GM21447 (cell line): ENCODE results near the gene PSMA1.
"Not testable (repeated sequence)": the region's sequence is repeated elsewhere in the genome, so short reads cannot be mapped to it uniquely, and the experiment has no call there.

Source experiments
- ATAC-seq: cut with Tn5 transposase; IDR thresholded peaks from one replicate; pipeline ENCODE4 v1.9.1; 2021; ENCODE audit not compliant: unreplicated experiment

The PSMA1 gene

DNA sequence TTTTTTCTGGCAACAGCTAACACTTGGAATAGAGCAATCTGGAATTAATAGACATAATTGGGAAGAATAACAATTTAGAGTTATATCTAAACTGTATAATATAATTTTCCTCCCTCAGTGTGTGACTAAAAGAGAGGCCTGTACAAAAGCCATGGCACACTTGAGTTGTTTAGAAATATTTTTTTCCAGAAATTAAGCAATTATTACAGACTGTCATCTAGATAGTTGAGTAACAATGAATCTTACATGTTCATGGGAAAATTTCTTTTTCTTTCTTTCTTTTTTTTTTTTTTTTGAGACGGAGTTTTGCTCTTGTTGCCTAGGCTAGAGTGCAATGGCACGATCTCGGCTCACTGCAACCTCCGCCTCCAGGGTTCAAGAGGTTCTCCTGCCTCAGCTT lies 15.0 kb upstream of the PSMA1 start:
- not testable (repeated sequence) for ATAC-seq

DNA sequence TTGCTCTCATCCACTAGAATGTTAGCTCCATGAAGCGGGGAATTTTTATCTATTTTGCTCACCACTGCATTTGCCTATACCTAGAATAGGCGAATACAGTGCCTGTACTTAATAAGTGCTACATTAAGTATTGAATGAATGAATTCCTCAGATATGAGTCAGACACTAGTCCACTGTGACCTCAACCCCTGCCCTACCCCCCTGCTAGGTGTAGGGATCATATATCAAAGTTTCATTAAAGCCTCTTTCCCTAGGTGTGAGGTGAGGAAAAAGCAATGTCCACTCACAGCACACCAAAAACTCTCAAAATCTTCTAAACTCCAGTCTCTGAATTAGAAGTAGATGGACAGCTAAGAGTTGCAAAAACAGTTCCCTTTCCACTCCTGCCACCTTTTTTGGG lies 9.8 kb upstream of the PSMA1 start:
- no peak for ATAC-seq

DNA sequence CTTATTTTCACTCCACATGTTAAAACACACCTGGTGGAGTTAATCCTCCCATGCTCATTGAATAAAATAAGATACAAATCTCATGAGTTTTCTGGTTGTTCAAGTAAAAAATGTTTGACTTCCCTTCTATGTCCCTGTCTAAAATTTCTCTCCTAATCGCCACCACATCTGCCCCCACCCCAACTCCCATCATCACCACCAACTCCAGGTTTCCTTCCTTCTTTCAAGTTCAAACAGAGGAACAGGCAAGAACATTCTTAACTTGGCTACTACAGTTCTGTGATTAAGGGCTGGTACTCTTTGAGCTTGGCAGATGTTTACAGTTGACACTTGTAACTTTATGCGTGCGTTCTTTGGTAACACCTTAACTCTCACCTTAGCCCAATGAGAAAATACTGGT lies 9.1 kb upstream of the PSMA1 start:
- ATAC-seq = no peak

DNA sequence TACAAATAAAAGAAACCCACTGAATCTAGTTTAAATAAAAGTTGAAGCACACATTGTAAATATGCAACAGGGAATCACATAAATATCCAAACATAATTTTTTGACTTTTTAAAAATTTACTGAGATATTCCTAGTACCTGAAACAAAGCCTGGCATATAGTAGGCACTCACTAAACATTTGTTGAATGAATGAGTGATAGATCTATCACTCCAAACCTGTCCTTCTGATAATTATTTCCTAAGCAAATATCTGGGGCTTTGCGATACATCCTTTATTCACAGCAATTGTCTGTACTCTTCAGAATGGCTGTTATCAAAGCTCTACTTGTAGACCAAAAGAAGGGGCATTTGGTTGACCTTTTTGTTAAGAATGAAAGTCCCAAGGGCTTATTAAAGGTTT lies 2.6 kb upstream of the PSMA1 start:
- ATAC-seq = no peak

DNA sequence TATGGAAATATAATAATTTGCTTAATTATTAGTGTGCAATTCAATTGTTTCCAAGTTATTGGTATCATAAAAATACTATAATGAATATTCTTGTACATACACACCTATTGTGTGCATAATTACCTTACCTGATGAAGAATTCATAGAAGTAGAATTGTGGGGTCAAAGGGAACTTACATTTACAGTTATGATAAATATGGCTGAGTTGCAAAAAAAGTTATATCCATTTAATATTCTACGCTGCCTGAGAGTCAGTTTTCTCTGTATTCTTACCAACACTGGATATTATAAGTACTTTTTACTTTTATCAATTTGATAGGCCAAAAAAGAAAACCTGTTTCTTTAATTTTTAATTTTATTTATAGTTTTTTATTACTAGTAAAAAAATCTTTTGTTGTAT lies 2.1 kb upstream of the PSMA1 start:
- ATAC-seq = no peak

DNA sequence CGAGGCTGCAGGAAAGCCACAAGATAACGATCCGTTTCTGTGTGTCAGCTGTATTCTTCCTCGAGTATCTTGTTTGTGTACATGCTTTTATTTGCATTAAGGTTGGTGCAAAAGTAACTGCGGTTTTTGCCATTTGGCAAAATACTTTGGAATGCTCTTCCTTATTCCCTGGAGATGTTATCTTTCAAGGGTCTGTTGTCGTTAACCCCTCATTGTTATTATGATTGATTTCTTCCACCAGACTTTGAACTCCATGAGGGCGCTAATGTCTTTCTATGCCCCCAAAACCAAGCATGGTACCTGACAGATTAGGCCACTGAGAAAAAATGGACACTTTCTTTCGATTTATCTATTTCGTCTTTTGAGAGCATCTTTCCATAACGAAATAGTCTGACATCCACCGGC lies 563 bp upstream of the PSMA1 start:
- ATAC-seq = no peak

DNA sequence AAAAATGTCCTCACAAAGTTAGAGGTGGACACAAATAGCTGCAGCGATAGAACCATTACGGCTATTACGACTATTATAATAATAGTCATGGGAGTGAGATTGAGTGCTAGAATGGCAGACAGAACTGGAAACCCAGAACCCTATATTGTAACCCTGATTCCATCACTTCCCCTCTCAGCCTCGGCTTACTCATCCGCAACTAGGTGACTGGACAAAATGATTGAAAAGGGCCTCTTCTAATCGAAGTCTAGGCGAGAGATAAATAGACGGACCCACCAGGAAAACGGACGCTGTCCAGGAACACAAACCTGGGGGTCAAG lies 629 bp downstream of the PSMA1 start:
- ATAC-seq = peak; percentile 4

DNA sequence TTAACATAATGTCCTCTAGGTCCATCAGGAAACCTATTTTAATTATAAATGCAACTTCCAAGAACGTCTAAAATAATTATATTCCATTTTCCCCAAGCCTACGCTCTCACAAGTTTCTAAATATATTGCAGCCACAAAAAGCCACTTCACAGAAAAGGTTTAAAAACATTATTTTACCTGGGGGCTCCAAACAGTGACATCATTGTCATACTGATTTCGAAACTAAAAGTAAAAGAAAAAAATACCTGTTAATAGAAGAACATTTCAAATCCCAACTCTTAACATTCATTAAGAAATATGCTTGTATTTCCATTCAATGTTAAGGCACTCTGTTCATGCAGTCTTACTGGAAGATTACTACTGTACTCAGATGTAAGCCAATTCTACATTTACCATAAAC lies 1.4 kb downstream of the PSMA1 start:
- ATAC-seq = no peak

DNA sequence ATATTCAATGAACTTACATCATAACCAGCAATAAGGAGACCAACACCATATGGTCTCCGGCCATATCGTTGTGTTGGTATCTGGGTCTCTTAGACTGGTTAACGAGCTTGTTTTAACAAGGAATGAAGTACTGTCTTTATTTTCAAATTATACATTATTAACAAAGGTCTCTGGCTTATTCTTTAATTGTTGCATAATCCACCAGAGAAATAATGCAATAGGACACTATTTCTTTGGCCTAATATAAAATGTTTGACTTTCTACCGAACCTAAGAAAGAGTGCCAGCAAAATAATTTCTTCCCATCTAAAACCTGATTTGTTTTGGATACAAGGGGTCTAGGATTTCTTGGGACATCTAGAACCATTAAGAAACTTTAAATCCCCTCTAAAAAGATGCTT lies 6.4 kb downstream of the PSMA1 start:
- no peak for ATAC-seq

DNA sequence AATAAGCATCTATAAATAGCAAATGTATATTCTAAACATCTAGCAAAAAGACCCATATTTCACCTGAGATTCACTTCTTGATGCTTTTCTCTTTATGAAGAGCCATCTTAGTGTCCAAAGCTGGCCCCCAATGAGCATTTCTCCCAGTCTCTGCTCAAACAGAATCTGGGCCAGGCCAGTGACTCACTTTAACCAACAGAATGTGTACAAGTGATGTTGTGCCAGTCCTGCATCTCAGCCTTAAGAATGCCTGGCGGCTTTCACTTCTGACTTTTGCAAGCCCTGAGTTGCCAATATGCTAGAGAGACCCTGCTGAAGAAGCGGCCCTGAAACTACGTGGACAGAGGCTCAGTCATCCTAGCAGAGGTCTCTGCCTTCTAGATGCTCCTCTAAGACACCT lies 13.7 kb downstream of the PSMA1 start:
- no peak for ATAC-seq

DNA sequence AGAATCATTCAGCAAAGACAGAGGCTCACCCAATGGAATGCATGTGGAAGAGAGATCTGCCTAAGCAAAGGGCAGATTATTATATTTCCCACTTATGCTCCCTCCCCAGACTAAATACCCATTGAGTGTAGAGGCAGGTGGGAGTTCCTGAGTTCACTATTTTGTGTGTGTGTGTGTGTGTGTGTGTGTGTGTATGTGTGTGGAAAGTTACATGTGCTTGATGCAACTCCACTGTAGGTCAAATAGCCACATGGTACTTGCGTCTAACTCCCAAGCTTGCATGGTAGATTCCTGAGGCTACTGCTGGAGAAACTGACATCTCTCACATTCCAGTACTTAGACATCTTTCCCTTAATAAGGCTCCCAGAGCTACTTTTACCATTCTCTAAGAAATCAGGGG lies 17.2 kb downstream of the PSMA1 start:
- no peak for ATAC-seq

DNA sequence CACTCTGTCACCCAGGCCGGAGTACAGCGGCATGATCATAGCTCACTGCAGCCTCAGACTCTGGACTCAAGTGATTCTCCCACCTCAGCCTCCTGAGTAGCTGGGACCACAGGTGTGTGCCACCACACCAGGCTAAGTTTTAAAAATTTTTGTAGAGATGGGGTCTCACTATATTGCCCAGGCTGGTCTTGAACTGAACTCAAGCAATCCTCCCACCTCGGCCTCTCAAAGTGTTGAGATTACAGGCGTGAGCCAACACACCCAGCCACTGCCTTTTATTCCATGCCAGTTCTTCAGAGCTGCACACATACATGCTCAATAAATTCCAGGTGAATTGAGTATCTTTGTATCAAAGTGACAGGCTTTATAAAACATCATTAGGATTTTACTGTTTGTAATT lies 18.1 kb downstream of the PSMA1 start:
- no peak for ATAC-seq

DNA sequence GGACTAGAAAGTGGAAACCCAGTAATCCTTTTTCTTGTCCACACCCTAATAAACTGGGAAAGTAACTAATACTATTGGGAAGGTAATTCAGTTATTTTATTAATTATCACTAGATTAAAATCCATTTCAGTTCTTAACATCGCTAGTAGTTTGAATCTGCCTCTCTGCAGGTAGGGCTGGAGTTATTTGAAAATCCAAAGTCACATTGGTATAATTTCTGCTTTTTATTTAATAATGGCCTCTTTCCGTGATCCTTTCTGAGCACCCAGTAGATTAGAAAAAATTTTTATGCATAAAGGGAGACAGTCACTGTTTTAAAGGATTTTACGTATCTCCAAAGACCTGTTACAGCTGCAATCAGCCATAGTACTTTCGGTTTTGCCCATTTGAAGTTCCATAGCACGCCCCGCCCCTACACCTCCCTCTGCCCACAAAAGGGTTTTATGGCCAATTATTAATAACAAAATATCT lies 20.0 kb downstream of the PSMA1 start:
- ATAC-seq = peak; percentile 58

DNA sequence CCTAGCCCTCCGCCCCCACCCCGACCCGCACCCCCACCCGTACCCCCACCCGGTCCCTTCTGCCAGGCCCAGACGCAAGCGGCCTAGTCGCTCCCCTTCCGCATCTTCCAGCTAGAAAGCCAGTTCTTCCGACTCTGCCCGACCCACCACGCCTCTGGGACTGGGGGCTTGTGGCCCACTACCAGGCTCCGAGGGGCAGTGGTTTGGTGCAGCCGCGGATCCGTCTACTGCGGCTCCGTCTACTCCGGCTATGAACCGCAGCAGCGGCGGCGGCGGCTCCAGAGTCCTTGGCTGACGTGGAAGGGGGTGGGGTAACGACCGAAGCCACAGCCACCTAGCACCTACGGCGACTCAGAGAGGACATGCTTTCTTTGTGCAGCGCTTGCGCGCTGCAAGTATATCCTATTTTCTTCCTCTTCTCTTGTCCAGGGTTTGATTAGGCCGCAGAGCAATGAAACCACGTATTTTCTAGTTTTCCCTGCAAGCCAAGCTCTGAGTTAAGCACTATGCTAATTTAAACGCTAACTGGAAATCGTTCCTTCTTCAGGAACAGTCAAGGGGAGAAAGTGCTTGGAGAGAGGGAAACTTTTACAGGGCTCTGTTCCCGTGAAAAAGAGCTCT lies 20.5 kb downstream of the PSMA1 start, which contains the start of gene COPB1:
Gene COPB1, minus strand, starts transcription at position 252 of the 621 bp plus-strand sequence. CDS start 883 bp downstream, outside the sequence.
- ATAC-seq = peak; percentile 87

DNA sequence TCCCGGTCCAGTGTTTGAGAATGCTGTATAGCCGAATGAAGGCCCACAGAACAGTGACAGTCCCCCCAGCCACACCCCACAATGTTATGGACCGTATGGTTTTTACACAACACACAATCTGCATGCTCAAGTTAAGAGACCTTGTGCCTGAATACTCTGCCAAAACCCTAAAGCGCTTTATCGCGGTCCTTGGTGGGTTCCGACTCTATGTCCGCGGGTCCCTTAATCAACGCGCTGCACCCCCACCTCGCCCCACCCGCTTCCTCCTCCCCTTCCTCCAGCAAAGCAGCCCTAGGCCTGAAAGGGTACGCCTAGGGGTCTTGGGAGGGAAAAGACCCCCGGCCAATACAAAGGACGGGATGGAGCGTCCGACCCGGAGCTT lies 21.0 kb downstream of the PSMA1 start:
- peak; percentile 20 for ATAC-seq

DNA sequence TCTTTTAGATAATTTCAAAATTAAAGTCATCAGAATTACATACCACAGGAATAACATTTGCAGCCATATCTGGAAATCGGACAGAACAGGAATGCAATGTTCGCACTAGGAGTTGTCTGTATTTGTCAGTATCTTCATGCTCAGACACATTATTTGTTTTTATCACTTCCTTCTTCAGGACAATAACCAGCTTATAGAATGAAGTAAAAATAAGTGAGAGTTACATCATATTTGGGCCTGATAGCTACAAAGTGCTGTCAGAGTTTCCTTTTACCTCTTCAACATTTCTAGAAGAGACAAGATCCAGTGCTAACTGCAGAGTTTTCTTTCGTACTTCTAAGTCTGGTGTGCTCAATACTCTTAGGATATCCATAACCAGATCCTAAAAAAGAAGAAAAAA lies 39.5 kb downstream of the PSMA1 start:
- ATAC-seq = no peak

DNA sequence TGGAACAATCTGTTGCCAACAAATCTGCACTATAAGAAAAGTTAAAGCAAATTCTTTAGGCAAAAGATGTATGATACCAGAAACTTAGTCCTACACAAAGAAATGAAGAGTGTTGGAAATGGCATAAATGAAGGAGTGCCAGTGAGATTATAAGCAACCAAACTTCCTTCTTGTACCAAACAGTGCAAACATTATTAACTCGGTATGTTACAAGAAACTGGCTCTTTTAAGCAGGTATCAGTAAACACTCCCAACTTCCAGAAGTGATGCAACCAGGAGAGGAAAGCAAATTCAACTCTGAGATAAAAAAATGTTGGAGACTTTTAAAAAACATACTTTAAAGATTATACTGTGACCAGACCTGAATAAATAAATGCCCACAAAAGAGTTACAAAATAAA lies 49.1 kb downstream of the PSMA1 start:
- no peak for ATAC-seq

DNA sequence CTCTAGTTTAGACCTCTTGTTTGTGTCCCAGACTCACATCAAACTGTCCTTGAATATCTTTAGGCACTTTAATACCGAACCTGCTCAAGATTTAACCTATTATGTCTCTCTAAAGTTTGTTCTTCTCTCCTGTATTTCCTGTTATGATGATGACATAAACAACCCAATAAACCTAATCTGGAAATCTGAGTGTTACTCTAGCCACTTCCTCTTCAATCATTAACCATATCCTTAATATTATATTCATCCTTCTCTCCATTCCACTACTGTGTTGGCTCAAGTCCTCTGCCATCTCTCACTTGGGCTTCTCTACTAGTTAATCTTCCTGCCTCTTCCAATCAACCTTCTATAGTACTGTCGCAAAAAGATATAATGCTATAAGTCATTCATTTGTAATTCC lies 56.6 kb downstream of the PSMA1 start:
- ATAC-seq = no peak

DNA sequence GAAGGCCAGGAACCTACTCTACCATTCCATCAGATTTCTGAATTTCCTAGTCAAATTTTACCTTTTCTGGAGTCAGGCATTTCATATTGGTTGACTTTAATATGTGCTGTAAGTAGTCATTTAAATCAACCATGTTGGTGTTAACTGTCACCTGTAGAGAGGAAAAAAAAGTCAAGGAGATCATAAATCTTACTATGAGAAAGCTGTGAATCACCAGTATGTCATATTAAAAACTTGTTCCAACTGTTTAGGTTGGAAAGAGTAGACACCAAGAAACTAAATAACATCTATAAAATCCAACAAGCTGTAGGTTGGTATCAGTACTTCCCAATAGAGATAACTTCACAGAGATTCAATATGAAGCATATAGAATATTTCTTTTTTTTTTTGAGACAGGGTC lies 60.0 kb downstream of the PSMA1 start:
- no peak for ATAC-seq

DNA sequence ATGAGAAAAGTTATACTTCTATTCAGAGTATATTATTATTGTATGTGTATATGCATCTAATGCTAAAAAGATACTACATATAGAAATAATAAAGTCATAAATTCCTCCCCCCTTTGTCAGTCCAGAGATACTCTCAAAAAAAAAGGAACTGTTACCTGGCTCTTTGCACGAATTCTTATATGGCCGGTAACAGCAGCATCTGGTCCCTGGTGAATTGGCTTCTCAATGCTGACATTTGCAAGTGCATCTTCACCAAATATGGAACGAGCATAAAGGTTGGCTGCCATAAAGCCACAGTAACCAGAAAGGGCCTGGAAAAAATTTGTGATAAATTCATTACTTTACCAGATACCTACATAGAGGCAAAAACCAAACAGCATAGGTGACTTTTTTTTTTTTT lies 61.8 kb downstream of the PSMA1 start:
- ATAC-seq = no peak

DNA sequence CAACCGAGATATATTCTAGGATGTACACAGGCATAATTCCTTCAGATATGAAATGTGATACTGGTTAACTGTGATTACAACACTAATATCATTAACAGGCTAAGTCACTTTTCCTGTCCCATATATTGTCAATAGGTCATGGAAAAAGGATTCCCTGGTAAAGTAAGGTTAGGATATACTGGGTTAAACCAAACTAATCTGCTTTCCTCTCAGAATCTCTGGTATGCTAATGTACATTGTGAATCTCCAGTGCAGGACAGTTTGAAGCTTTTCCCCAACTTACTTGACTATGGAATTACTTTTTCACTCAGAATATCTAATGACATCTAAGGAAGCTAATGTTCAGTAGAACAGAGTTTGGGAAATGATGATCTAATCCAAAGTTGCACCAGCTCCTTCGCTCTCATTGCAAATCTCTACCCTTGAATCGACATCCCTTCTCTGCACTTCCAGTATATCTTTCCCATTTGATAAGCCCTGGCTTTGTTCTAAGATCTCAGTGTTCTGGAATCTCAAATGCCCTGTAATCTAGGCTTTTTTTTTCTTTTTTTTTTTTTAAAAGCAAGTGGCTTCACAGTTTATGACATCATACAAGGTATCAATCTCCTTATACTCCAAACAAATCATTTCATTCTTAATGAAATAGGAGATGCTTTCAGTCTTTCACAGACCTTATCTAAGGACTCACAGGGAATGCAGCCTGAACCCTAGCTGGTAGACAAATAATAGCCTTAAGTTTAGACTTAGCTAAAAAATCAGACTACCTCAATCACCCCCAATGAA lies 64.3 kb downstream of the PSMA1 start:
- ATAC-seq = no peak
